Activated CD4-positive, alpha-beta T cell treated with anti-CD3 and anti-CD28 coated beads, Interleukin-10, Interleukin-2, amounts not matched to agents 100 ng/mL and 50 ng/mL, durations not matched to agents 16 hours and 8 hours (primary cell): Measurements from ENCODE around the gene PIAS1.
"Not testable (repeated sequence)": the region's sequence is repeated elsewhere in the genome, so short reads cannot be mapped to it uniquely, and the experiment has no call there.

Experiments
- DNase-seq: peaks from one replicate; pipeline ENCODE4 v3.0.0-alpha.2; 2020

PIAS1 gene

DNA sequence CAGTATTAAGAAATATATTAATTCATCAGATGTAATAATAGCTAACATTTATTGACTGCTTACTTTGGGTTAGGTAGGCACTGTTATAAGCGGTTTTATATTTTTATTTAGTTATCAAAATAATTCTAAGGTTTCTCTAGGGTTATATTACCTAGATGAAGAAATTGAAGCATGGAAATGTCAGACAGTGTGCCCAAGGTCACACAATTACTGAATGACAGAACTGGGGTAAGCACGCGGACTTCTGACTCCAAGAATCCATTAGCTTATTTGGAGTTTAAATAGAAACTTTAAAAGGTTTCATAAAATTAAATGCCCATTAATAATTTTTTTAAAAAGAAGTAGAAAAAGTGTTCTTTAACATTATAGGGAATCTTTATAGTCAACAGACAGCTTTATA is 76.7 kb downstream of the PIAS1 start:
- DNase-seq = no peak

DNA sequence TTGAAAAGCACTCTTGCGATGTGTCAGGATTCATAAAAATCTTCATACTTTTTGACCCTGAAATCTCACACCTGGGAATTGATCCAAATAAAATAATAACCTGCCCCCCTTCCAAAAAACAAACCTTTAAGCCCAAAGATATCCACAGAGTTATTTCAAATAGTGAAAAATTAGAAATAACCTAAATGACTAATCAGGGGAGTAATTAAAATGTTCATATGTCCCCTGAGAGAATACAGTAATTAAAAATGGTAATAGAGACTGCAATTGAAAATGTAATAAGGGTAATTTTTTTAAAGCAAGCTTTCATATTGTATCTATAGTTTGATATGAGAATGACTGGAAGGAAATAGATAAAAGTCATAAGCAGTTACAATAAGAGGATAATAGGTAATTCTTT is 83.0 kb downstream of the PIAS1 start:
- DNase-seq = no peak

DNA sequence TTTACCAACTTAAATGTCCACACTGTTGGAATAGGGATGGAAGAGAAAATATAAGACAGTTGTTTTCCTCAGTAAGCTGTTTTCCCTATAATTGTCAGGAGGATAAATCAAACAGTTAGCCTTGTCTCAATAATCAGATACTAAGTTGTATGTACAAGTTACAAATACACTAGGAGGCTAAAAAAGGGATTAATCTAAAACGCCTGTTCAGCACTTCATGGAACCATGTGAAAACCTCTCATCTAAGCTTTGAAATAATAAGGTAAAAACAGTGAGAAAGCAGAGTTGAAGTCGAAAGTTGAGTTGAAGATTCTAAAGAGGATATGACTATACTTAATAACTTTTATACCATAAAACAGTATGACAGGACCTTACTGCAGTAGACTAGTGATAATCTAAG is 89.0 kb downstream of the PIAS1 start:
- no peak for DNase-seq

- DNase-seq = no peak
These were observed 89.7 kb downstream of the PIAS1 start for GRCh38 chr15:68143785-68144184.

DNA sequence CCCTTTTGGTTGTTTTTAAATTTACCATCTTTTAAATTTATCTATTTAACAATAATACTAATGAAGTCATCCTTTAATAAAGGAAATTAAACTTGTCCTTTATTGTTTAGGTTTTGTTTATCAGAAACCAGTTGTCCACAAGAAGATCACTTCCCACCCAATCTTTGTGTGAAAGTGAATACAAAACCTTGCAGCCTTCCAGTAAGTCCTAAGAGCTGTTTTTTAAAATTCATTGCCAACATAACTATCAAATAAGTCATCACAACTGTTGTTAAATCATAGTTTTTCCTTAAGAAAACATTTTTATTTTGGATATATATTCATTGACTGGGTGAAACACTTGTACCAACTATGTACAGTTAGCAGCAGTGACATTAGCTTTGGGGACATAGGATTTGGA is 91.6 kb downstream of the PIAS1 start:
- no peak for DNase-seq

DNA sequence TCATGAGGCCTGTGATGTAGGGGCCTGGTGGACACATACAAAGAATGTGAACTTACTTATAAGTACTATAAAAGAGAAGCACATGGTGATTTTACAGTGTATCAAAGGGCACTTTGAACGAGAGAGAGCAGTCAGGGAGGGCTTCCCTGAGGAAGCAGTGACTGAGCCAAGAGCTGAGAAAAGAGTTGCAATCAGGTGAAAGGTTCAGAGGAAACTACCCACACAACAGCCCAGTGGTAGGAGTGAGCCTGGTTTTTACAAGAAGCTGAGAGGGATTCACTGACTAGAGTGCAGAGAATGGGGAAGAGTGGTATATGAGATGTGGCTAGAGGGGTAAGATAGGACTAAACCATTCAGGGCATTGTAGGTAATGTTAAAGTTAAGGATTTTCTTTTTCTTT is 93.9 kb downstream of the PIAS1 start:
- DNase-seq = no peak

DNA sequence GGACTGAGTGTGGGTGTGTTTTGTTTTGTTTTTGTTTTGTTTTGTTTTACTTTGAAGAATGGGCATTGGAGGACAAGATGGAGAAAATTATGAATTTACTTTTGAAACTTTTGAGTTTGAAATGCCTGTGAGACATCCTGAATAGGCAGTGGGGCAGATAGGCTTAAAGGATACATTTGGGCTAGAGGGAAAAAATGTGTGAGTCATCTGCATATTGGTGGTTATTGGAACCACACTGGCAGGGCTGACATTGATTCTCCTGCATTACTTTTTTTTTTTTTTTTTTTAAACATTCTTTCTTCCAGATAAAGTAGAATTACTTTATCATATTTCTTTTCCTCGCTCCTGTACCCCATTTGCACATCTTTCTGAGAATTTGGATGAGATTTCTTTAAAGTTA is 94.9 kb downstream of the PIAS1 start:
- DNase-seq = no peak

DNA sequence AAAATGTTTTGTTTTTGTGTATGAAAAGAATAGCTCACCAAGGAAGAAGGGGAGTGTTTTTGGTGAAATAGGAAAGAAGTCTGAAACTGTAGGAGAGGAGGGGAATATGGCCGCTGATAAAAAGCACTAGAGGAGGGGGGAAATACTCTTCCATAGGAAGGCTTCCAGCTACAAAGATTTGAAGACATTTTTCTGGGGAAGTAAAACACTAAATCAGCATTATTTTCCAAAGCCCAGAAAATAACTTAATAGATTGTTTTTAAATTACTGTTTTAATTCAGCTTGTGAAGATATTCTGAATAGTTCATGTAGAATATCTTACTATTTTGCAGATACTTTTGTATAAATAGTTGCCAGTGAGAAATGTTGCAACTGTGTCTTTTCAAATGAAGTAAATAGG is 96.1 kb downstream of the PIAS1 start:
- no peak for DNase-seq

DNA sequence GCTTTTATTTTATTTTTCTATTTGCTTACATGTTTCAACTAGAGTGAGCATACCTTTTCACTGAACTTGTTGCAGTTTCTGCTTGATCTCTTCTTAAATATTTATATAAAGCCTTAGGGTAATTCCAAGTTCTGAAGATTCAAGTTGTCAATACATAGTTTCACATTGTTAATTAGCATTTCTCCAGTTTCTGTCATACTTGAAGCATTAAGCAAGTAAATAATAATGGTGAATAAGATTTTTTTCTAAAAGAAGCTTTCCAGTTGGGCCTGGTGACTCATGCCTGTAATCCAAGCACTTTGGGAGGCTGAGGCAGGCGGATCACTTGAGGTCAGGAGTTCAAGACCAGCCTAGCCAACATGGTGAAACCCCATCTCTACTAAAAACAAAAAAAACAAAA is 97.2 kb downstream of the PIAS1 start:
- no peak for DNase-seq

DNA sequence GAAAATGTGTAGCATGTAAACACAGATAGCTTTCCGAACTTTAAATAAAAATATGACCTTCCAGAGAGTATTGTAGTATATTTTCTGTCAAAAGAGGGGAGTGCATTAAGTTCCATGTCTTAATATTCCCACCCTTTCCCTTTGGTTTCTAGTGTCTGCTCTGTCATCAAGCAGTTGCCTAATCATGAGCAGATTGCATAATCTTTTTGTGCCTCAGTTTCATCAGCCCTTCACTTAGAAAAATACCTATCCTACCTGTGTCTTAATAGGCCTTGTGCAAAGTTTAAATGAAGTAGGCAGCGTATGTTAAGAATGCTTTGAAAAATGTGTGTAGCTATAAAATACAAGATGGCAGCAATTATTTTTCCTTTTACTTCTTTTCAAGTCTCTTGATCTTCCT is 98.2 kb downstream of the PIAS1 start:
- DNase-seq = no peak

DNA sequence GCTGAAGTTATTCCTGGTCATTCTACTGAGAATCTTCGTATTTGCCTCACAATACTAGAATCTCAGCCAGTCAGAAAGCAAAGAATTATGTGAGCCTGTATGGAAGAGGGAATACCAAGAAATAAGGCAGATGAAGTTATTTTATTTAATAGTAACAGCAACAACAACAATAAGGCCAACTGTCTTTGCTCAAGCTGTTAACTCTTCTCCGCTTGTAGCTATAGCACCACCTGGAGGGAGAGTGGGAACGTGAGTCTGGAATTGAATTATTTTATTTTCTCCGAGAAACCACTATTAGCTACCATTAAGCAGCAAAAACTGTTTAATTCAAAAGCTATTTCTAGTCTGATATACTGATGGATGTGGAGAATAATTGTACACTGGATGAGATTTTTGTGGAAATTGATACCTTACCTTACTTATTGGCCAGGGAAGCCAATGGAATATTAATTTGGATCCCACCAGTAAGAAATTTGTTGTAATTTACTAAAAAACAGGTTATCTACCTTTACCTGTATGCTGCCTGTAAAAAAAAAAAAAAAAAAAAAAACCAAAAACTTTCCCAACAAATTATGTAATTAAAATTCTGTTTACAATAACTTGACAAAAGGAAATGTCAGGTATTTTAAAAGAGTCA is 100.9 kb downstream of the PIAS1 start:
- peak; percentile 9 for DNase-seq

- DNase-seq = no peak
These were observed 103.0 kb downstream of the PIAS1 start for GRCh38 chr15:68157074-68157473.

DNA sequence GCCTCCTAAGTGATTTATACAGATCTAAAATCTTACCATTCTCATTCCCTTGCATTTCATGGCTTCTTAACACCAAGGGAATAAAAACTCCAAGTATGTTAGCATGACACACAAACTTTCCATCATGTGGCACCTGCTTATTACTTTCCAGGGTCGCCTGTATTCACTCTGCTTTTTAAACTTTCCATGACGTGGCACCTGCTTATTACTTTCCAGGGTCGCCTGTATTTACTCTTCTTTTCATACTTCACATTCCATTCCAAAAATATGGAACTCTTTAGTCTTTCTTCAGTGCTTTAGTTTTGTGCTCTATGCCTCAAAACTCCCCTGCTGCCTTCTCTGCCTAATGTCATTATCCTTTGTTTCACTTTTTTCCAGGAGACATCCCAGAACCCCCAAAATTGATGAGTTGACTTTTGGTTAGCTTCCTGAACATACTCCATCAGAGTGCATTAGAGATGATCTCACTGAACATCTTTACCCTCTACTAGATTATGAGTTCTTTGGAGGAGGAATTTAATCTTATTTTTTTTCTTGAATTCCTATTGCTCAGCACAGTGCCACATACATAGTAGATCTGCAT is 104.0 kb downstream of the PIAS1 start:
- no peak for DNase-seq

DNA sequence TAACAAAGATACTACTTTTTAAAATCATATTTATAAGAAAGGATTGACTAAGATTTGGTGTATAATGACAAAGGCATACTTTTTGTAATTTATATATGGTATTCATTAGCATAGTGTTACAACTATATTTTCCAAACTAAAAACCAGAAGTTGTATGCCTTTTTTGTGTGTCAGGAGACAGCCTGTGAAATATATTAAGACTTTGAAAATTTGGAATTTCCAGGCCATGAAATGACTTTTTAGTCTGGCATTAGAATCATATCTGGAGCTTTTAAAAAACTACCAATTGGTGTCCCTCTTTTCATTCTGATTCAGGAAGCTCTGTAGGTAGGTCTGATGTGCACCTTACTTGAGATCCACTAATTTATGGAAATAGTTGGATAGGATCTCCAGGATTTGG is 109.1 kb downstream of the PIAS1 start:
- DNase-seq = no peak

DNA sequence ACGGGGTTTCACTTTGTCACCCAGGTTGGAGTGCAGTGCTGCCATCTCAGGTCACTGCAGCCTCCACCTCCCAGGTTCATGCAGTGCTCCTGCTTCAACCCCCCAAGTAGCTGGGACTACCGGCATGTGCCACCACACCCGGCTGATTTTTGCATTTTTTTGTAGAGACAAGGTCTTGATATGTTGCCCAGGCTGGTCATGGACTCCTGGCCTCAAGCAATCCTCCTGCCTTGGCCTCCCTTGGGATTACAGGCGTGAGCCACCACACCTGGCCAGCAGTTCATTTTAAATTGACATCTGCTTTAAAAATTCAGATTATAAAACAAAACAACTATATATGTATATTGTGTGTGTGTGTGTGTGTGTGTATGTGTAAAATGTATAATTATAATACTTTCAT is 112.7 kb downstream of the PIAS1 start:
- DNase-seq = no peak

GRCh38 chr15:68172037-68172436 is 117.9 kb downstream of the PIAS1 start:
- not testable (repeated sequence) for DNase-seq

DNA sequence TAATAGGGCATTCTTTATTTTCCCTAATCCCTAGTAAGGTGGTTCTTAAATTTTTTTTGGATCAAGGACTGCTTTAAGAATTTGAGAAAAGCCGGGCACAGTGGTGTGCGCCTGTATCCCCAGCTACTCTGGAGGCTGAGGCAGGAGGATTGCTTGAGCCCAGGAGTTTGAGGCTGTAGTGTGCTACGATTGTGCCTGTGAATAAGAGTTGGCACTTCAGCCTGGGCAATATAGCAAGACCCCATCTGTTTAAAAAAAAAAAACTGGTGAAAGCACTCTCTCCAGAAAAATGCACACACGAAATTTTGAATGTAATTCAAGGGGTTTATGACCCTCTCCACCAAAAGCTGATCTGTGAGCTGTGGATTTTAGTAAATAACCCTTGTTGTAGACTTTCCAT is 119.0 kb downstream of the PIAS1 start:
- DNase-seq = no peak

- no peak for DNase-seq
These were observed 121.4 kb downstream of the PIAS1 start for GRCh38 chr15:68175526-68175925.

GRCh38 chr15:68176601-68177000 is 122.5 kb downstream of the PIAS1 start:
- DNase-seq = no peak

DNA sequence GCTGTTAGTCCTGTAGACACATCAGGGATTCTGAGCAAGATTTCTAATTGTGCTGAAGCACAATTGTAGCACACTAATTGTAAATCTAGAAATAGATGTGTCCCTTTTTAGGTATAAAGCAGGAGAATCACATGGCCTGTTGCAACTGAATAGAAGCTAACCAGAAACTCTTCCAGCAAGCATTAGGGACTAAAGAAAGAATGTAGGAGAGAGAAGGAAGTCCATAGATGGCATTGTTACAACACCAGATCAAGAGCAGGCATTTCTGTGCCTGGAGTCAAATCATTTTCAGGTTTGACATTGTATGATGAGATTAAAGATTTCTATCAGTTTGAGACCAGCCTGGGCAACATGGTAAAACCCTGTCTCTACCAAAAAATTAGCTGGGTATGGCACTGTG is 123.6 kb downstream of the PIAS1 start:
- DNase-seq = no peak

DNA sequence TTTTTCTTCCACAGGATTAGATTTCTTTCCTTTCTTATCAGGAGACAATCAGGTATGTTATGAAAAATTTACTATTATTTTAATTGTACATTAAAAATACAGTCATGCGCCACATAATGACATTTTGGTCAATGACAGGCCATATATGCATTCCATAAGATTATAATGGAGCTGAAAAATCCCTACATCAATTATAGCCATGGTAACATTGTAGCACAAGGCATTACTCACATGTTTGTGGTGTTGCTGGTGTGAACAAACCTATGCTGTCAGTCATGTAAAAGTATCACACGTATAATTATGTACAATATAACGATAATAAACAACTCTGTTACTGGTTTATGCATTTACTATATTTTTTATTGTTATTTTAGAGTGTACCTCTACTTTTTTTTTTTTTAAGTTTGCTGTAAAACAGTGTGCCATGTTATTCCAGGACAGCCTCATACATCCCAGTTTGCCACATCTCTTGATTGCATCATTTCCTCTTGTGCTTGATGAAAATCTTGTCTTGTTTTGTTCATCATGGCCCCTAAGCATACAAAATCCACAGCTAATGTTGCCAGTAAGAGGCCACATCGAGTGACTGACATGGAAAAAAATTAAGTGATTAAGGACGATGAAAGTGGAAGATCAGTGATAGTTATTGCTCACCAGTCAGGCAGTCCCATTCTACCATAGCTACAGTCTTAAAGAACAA is 129.7 kb downstream of the PIAS1 start:
- DNase-seq = no peak

DNA sequence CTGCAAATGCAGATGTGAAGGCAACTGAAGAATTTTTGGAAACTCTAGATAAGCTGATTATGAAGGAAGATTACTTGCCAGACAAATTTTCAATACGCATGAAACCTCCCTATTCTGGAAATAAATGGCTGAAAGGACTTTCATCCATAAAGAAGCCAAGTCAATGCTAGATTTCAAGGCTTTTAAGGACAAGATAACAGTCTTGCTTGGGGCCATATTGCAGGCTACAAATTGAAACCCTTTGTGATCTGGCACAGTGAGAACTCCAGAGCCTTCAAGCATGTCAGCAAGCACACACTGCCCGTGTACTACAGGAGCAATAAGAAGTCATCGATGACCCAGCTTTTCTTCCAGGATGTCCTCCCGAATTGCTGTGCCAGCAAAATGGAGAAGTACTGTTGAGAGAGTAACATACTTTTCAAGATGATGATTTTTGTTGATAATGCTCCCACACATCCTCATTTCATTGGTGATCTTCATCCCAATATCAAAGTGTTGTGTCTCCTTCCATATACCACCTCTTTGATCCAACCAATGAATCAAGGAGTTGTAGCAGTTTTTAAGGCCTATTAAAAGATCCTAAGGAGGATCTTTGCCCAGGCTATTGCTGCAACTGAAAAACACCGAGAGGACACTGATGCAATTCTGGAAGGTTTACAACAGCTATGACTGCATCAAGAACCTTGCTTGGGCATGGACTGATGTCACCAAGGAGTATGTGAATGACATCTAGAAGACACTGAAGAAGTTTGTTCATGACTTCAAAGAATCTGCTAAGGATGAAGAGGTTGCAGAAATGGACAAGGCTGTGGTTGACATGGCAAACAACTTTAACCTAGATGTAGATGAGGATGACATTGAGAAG is 130.7 kb downstream of the PIAS1 start:
- no peak for DNase-seq

- no peak for DNase-seq
These were observed 132.7 kb downstream of the PIAS1 start for GRCh38 chr15:68186671-68187397.
